ENCODE results near the gene RPP25L. TPM values are rescaled to one million over a fixed set of nuclear protein-coding genes. Genes with fewer than 3 reads are reported as not detected.
A peak's percentile ranks its signal among the peaks of the same experiment; 100 is the strongest.

RPP25L gene
- total and polyA plus RNA-seq, 9 of the 15 experiments (the other 6 are each of a cell fraction or from before 2014, with no cell fraction given): 16.3 to 43.7 (median 29.0) TPM

DNA sequence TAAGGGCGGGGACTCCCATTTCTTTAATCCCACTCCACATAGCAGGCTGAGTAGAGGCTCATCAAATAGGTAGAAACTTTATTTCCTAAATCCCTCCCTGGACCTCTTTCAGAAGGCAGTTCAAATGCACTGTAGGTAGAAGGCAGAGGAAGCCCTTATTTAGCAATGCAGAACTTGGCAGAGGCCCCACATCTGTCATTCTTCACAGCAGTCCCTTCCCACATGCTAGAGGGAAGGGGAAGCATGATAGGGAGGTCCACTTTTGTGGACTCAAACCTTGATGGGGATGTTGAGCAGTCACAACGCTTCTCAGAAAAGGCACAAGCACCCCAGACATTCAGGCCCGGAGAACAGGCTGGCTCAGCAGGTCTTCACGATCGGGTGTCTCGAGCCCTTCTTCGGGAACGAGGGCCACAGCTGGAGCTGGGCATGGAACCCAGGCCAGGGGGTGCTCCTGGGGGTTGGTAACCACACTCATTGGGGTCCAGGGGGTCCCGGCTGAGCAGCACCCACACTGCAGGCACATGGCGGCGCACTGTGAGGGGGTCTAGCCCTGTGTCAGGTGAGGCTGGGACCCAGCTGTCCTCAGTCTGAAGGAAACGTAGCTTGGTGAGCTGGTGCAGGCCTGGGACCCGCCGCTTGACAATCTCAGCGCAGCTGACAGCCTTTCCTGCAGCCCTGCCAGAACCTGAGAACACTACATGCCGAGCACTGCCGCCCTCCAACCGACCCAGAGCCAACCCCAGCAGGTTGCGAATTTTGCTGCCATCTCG lies 1.3 kb downstream of the RPP25L start:
- H3K27ac ChIP-seq (ENCODE audit: extremely low read depth, low read depth, low read length): no peak overlapping the region
- ATAC-seq: no peak
- H3K79me2 ChIP-seq (ENCODE audit: control insufficient read depth, insufficient read depth, low read length): peaks cover 17% of the 10 kb centered on the region
- ChIA-PET POLR2A (interaction anchor here (1.3 kb wide), 1 partner anchor 10 kb away, joined by 4 read pairs; the partner anchor contains the start of gene DCTN3), CTCF (ENCODE audit: low intra/inter-chr PET ratio) (no interaction called here)
- in situ Hi-C loops (cut with MboI) (no loop called here), intact Hi-C loops (cut with micrococcal nuclease) (loop anchor here (10.0 kb wide), 1 partner anchor 94 kb away; no protein-coding TSS in a partner anchor)
- H3K4me2 ChIP-seq (ENCODE audit: insufficient read depth, low read length): peak overlapping the region; percentile 93
- H3K4me3 ChIP-seq: peak overlapping the region; percentile 60; the same call in 1 of the 2 replicates
- WGBS (ENCODE audit: insufficient coverage, low coverage, missing lambda C conversion rate): 86% methylated on average over 13 of the region's 20 CpGs
- H3K4me1 ChIP-seq (replicated peaks in 1 of 2; ENCODE audit: control insufficient read depth in 2 of 2, insufficient read depth in 2 of 2, low read length in 2 of 2): peaks cover 10 to 19% of the 10 kb centered on the region in 2 experiments; a peak in 4 of 5 replicates
- no peak overlapping the region for H2AFZ ChIP-seq (ENCODE audit: low read depth, low read length)
- H3K27me3 ChIP-seq (ENCODE audit: control insufficient read depth in 2 of 2, insufficient read depth in 2 of 2, low read length in 2 of 2): no peaks in the 10 kb centered on the region
- TF ChIP-seq POLR2G (IDR thresholded peaks at IDR 0.05; ENCODE audit: low read depth, low read length) (peak; percentile 57; the same call in 1 of the 2 replicates), SRF (CRISPR knock-in tag; IDR thresholded peaks at IDR 0.05) (peak in 1 of 2 experiments; percentile 88; a peak in 2 of 4 replicates), GABPB1 (CRISPR knock-in tag; IDR thresholded peaks at IDR 0.05) (0 out of 2 replicates have a peak, but pooled peaks have one; percentile 17), MEIS2 (IDR thresholded peaks at IDR 0.05; ENCODE audit: partially characterized antibody) (peak; percentile 26), RBFOX2 (IDR thresholded peaks at IDR 0.05; ENCODE audit: low read depth, low read length) (peak; percentile 57; the same call in 1 of the 2 replicates)
- TF ChIP-seq, protein P1, sequence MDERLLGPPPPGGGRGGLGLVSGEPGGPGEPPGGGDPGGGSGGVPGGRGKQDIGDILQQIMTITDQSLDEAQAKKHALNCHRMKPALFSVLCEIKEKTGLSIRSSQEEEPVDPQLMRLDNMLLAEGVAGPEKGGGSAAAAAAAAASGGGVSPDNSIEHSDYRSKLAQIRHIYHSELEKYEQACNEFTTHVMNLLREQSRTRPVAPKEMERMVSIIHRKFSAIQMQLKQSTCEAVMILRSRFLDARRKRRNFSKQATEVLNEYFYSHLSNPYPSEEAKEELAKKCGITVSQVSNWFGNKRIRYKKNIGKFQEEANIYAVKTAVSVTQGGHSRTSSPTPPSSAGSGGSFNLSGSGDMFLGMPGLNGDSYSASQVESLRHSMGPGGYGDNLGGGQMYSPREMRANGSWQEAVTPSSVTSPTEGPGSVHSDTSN (CRISPR knock-in tag; IDR thresholded peaks at IDR 0.05; ENCODE audit: low read depth): no peak
- TF ChIP-seq, protein P1 (tag; conservative IDR thresholded peaks at IDR 0.05; ENCODE audit: low read depth): 0 out of 2 replicates have a peak, but pooled peaks have one; percentile 20
- TF ChIP-seq, protein P2, sequence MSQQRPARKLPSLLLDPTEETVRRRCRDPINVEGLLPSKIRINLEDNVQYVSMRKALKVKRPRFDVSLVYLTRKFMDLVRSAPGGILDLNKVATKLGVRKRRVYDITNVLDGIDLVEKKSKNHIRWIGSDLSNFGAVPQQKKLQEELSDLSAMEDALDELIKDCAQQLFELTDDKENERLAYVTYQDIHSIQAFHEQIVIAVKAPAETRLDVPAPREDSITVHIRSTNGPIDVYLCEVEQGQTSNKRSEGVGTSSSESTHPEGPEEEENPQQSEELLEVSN (IDR thresholded peaks at IDR 0.05; ENCODE audit: borderline replicate concordance in 1 of 2, extremely low read depth in 1 of 2, insufficient read depth in 1 of 2, insufficient read length in 1 of 2, low read depth in 1 of 2, low read length in 1 of 2, poor library complexity in 1 of 2, severe bottlenecking in 1 of 2): no peak
- TF ChIP-seq, protein P3, sequence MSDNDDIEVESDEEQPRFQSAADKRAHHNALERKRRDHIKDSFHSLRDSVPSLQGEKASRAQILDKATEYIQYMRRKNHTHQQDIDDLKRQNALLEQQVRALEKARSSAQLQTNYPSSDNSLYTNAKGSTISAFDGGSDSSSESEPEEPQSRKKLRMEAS (CRISPR knock-in tag; IDR thresholded peaks at IDR 0.05): 0 out of 2 replicates have a peak, but pooled peaks have one; percentile 19
- TF ChIP-seq, protein P4, sequence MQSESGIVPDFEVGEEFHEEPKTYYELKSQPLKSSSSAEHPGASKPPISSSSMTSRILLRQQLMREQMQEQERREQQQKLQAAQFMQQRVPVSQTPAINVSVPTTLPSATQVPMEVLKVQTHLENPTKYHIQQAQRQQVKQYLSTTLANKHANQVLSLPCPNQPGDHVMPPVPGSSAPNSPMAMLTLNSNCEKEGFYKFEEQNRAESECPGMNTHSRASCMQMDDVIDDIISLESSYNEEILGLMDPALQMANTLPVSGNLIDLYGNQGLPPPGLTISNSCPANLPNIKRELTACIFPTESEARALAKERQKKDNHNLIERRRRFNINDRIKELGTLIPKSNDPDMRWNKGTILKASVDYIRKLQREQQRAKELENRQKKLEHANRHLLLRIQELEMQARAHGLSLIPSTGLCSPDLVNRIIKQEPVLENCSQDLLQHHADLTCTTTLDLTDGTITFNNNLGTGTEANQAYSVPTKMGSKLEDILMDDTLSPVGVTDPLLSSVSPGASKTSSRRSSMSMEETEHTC (IDR thresholded peaks at IDR 0.05): no peak
- H3K36me3 ChIP-seq (ENCODE audit: control insufficient read depth, insufficient read depth, low read length): peaks cover 12% of the 10 kb centered on the region; the same call in 1 of the 3 replicates
- H3K9ac ChIP-seq (ENCODE audit: insufficient read depth in 1 of 2, low read depth in 2 of 2, low read length in 2 of 2): peak overlapping the region; percentile 89 to 92
- BruUV-seq (replicated peaks): no TSS peak
- no peaks in the 10 kb centered on the region for H3K9me3 ChIP-seq (replicated peaks; ENCODE audit: control insufficient read depth, insufficient read depth, low read depth, low read length)
- no peak for FAIRE-seq
- no peaks in the 10 kb centered on the region for H3K9me1 ChIP-seq (ENCODE audit: control insufficient read depth, insufficient read depth, low read length)
- peak in 1 of 4 experiments; percentile 22 for DNase-seq (ENCODE audit: extremely low read depth in 1 of 4, low spot score in 3 of 4)
- no peaks in the 10 kb centered on the region; the same call in 1 of the 2 replicates for H4K20me1 ChIP-seq (replicated peaks; ENCODE audit: control insufficient read depth, insufficient read depth, low read length)

All from K562 (cell line).